H1 (cell line): Measurements from ENCODE around the gene AGPAT3. TPM values are rescaled to one million over a fixed set of nuclear protein-coding genes. Genes with fewer than 3 reads are reported as not detected.

ENCODE experiments used
- ASH2L ChIP-seq: fragments of 200-600, 300-600 bp; sonication (generic); IDR thresholded peaks from one replicate; pipeline ENCODE4 v1.7.1; 2017; ENCODE audit warnings: low read length
- ATF3 ChIP-seq: IDR thresholded peaks from 2 replicates; pipeline ENCODE4 v1.6.1; 2011; ENCODE audit warnings: low read depth, mild to moderate bottlenecking, low read length; ENCODE audit not compliant: insufficient read depth
- CHD7 ChIP-seq: fragments of 300-600 bp; sonication (generic); IDR thresholded peaks from 2 replicates; pipeline ENCODE4 v1.7.1; 2012; ENCODE audit warnings: low read length, moderate library complexity, mild to moderate bottlenecking, inconsistent platforms; ENCODE audit not compliant: insufficient replicate concordance
- E2F6 ChIP-seq: IDR thresholded peaks from 2 replicates; pipeline ENCODE4 v1.6.1; 2012; ENCODE audit warnings: inconsistent platforms
- EP300 ChIP-seq, 2 experiments: IDR thresholded peaks; 1 replicate in 1 of 2; 2 replicates in 1 of 2; pipeline ENCODE4 v1.6.1; 2011 to 2012; ENCODE audit warnings: low read depth in 2 of 2, low read length in 2 of 2, mild to moderate bottlenecking in 2 of 2, borderline replicate concordance in 1 of 2, inconsistent platforms in 1 of 2, moderate library complexity in 1 of 2
- KDM4A ChIP-seq: IDR thresholded peaks from one replicate; pipeline ENCODE4 v1.7.1; 2012; ENCODE audit warnings: low read depth, mild to moderate bottlenecking, moderate library complexity, low read length, inconsistent platforms; ENCODE audit not compliant: severe bottlenecking
- POLR2A ChIP-seq, 2 experiments: IDR thresholded peaks; 1 replicate in 1 of 2; 2 replicates in 1 of 2; pipeline ENCODE4 v1.6.1; 2011; ENCODE audit warnings: low read depth in 2 of 2, low read length in 2 of 2, mild to moderate bottlenecking in 2 of 2; ENCODE audit errors: control extremely low read depth in 1 of 2
- TEAD4 ChIP-seq: IDR thresholded peaks from 2 replicates; pipeline ENCODE4 v1.6.1; 2012; ENCODE audit warnings: low read depth, low read length, inconsistent platforms, mixed read lengths
- polyA plus RNA-seq, 7 experiments: library from polyadenylated mRNA; depleted of rRNA in 3 of 7; stranded (reverse) in 5 of 7; unstranded in 2 of 7; fragments of >200 nt in 5 of 7; fragments of 200-250 nt in 2 of 7; gene quantifications; 1 replicate in 5 of 7; 2 replicates in 1 of 7; 4 replicates in 1 of 7; pipeline versions ENCODE4 v1.2.1 to v1.2.3, GENCODE V29; 2011 to 2013; ENCODE audit warnings: missing spikeins in 2 of 7, mixed read lengths in 2 of 7
- total RNA-seq: library from RNA; stranded (reverse); fragmentation: NEBNext Ultra II Directional; extraction: Animal tissue kit (Norgen Biotek cat#: 25700); gene quantifications from 2 replicates; pipeline ENCODE4 v1.2.1, GENCODE V29; 2021

AGPAT3 gene
- total and polyA plus RNA-seq, 2 of the 8 experiments (the other 6 are each of a cell fraction or from before 2014, with no cell fraction given) = 5.8 to 7.3 TPM

GRCh38 chr21:43992121-43992520 is 127.1 kb downstream of the AGPAT3 start (continued):
- TF ChIP-seq CHD7 (no peak), TEAD4 (no peak), E2F6 (no peak), ASH2L (no peak), POLR2A (IDR thresholded peaks at IDR 0.05; ENCODE audit: control extremely low read depth in 1 of 2, low read depth in 2 of 2, low read length in 2 of 2) (no peak), EP300 (IDR thresholded peaks at IDR 0.05; ENCODE audit: borderline replicate concordance in 1 of 2, low read depth in 2 of 2, low read length in 2 of 2) (no peak), ATF3 (no peak), KDM4A (no peak)
